SKM-1 (cell line): Measurements from ENCODE around the gene PDE9A.

Experiments used
- DNase-seq: peaks from one replicate; lab custom pipeline; 2025; ENCODE audit not compliant: unreplicated experiment; lab: John Stamatoyannopoulos, UW

The PDE9A gene

DNA sequence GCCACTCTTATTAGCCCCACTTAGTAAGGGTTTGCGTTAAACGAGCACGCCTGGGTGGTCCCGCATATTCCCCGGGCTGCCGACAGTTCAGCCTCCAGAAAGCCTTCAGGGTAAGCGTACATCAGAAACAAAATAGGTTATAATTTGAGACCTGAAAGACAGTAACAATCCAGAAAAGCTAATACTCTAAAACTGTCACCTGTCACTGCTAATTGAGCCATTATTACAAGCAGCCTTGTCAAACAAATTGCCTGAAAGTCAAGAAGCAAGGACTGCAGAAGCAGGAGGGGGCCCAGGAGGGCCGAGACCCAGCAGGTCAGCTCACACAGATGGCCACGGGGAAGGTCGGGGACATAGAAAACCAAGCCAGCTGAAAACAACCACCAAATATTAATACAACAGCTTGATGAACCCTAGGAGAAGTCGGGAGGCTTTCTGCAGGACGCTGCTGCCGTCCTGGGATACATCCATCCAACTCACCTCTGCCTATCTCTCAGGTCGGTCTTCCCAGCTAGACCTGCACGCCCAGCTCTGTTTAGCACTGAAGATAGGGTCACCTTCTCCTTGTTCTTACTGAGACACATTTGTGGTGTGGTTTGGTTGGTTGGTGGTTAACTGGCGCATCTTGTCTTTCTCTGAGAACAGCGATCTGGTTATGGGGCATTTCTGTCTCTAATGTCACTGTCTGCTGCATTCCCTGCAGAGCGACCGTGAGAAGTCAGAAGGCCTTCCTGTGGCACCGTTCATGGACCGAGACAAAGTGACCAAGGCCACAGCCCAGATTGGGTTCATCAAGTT lies 115.1 kb downstream of the PDE9A start:
- no peak for DNase-seq

DNA sequence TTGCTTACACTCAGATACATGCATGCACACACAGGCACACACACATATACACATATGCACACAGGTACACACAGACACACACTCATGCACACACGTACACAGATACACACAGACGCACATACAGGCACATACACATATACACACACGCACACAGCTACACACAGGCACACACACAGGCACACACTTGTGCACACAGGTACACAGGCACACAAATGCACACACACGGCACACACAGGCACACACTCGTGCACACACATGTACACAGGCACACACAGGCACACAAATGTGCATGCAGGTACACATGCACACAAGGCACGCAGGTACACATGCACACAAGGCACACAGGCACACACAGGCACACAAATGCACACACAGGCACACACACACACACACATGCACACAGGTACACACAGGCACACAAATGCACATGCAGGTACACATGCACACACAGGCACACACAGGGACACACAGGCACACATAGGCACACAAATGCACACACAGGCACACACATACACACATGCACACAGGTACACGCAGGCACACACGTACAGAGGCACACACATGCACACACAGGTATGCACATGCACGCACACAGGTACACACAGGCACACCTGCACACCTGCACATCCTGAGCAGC lies 115.9 kb downstream of the PDE9A start:
- DNase-seq: no peak

DNA sequence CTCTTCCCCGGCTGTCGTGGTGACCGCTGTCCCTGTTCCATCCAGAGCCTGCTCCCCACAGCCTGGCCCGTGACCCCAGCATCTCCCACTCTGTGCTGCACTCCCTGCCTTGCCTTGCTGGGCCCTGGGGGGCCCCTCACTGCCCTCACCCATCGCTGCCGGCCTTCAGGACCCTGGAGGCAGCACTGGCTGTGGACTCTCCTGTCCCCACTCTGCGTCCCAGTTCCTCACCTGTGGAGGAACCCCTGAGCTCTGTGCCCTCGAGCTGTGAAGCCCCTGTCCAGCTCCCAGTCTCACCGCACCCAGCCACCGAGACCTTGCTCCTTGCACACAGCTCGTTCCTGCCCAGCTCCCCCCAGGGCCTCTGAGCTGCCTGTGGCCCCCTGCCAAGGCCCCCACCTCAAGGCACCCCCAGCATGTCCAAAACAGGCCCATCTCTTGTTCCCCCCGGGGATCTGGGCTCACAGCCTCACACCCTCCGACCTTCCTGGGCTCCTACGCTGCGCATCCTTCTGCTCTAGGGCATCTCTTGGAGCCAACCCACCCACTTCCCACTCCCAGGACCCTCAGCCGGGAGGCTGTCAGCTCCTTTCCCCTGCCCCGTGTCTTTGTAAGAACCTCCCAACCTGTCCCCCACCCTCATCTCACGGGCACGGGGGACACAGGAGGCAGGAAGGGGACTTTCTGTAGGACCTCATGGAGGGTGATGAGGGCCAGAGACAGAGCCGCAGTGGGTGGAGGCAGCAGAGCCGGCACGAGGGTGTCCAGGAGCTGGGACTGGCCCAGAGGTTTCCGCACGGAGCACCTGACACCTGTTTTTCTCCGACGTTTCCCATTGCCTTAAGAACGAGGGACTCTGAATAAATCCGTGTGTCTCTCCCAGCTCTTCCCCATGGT lies 116.6 kb downstream of the PDE9A start:
- DNase-seq: no peak

DNA sequence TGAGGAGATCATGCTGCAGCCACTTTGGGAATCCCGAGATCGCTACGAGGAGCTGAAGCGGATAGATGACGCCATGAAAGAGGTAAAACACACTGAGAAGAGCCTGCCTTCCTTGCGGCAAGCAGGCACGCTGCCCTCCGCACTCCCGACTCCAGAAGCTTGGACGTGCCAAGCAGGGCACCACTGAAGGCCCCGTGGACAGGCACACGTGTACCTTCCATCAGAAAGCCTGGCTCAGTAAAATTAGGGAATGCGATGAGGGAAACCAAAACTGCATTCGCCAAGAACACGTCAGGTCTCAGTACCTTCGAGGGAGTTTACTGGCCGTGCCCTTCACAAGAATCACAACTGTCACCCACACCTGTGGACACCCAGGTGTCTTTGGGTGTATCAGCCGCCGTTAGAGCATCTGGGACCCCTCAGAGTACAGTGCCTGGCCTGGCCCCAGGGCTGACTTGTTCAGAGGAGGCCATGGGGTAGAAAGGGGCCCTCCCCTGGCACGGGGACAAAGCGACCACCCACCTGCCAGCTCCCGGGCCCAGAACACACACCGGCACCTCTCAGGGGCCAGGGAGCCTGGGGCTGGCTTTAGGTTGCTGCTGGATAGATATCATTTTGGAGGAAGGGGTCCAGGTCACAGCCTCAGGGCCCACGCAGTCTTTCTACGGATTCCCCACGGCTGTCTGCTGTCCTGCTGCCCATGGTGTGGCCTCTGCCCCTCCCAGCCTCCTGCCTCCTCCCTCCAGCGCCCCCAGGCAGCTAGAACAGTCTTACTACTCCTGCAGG lies 117.5 kb downstream of the PDE9A start:
- no peak for DNase-seq

DNA sequence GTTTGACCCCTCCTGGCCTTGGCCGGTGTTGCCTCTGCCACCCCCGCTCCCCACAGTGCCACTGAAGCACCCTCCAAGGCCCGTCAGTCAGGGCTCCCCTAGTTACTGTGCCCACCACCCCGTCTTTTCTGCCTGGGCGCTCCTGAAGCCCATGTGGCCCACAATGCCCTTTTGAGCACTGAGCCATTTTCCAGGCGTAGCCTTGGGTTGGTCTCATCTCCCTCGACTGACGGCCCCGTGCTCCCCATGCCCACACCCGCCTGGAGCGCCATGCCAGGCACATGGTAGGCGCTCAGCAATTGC lies 118.0 kb downstream of the PDE9A start:
- DNase-seq: no peak

DNA sequence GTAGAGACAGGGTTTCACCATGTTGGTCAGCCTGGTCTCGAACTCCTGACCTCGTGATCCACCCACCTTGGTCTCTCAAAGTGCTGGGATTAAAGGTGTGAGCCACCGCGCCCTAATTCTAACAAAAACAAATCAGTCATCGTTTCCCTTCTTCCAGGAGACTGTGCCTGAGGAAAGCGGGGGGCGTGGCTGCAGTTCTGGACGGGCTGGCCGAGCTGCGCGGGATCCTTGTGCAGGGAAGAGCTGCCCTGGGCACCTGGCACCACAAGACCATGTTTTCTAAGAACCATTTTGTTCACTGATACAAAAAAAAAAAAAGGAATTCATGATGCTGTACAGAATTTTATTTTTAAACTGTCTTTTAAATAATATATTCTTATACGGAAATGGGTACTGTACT lies 121.7 kb downstream of the PDE9A start:
- DNase-seq: no peak

DNA sequence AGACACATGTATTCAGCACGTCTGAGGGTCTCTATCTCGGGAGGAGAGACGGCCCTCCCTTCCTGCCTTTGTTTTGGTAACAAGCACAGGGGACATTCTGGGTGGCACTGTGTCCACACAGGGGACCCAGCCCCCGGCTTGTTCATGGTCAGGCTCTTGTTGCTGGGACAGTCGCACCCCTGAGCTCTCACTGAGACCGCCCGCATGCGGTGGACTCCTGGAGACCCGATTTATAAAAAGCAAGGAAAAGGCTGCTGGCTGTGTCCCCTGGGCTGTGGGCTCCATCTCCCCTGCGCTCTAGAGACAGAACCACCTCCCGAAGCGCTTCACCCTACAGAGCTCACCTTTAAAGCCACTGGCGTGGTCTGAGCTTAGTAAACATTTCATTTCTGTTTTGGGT lies 122.5 kb downstream of the PDE9A start:
- no peak for DNase-seq

DNA sequence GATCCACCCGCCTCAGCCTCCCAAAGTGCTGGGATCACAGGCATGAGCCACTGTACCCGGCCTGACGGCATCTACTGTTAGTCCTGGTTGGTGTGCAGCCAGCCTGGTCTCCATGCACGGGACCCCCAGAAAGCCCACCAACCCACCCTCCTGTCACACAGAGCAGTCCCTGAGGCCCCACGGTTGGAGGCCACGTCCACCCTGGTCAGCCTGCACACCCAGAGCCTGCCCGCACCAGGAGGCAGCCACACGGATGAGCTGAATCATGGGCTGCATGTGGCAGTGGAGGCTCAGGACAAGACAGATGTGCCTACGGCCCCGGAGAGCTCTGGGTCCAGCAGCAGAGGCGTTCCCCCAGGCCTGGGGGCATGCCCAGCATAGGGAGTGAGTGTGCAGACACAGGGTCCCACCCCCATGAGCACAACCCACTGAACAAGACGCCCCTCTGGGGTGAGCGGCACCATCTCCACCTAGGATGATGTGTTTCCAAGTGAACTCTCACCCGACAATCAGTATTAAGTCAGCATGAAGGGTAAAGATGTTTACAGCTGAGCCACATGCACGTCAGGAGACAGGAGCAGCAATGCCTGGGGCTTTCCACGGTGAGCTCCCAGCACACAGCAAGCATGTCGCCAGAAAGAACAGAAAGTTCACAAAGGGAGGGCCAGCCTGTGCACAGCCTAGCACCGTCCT lies 123.8 kb downstream of the PDE9A start:
- DNase-seq: no peak

DNA sequence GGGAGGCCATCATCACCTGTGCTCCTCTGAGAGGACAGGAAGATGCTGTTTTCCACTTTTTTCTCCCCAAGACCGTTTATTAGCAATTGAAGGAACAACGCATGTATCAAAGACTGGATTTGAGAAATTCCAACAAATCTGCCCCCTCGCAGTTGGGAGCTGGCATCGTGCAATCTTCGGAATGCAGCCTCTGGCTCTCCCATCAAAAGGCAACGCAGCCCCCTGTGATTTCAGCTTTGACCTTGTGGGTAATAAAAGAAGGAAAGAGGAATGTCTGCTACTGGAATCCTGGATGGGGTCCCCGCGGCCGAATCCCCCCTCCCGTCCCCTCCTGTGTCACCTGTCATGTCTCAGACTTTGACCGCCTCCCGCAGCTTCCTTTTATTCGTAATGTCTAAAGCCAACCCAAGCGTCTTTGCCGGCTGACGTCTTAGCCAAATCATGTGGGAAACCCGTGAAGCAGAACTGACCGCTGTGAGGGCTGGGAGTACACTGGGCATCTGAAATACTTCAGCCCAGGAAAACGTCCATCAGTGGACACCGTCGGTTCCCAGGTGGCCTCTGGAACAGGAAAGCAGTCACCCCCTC lies 124.4 kb downstream of the PDE9A start:
- DNase-seq: no peak

DNA sequence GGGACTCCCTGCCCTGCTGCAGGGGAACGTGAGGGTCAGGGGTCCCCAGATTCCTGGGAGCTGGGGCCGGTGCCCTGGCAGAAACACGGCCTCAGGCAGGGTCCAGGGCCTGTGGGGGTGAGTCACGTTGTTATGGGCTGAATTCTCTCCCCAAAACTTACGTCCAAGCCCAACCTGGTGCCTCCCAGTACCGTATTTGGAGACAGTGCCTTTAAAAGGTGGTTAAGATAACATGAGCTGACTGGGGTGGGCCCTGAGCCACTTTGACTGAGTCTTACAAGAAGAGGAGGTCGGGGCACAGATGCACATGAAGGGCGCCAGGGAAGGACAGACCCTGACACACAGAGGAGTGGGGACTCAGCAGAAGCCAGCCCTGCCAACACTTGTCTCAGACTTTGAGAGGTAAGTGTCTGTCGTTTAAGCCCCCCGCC lies 126.0 kb downstream of the PDE9A start:
- DNase-seq: no peak

DNA sequence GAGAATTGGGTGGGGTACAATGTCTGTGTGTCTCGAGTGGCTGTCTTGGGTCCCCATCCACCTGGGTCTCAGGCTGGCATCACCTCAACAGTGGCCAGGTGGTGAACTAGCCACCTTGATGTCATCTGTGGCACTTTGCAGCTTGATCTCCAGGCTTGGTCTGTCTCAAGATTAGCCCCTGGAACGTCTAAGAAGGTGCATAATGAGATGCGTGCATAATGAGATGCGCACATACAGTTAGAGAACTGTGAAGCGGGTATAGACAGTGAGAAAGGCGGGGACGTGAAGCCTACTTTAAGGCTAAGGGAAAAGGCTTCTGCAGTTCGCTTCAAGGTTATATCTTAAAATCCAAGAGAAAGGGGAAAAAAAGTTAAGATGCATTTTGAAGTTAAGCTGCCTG lies 127.2 kb downstream of the PDE9A start:
- DNase-seq: no peak

DNA sequence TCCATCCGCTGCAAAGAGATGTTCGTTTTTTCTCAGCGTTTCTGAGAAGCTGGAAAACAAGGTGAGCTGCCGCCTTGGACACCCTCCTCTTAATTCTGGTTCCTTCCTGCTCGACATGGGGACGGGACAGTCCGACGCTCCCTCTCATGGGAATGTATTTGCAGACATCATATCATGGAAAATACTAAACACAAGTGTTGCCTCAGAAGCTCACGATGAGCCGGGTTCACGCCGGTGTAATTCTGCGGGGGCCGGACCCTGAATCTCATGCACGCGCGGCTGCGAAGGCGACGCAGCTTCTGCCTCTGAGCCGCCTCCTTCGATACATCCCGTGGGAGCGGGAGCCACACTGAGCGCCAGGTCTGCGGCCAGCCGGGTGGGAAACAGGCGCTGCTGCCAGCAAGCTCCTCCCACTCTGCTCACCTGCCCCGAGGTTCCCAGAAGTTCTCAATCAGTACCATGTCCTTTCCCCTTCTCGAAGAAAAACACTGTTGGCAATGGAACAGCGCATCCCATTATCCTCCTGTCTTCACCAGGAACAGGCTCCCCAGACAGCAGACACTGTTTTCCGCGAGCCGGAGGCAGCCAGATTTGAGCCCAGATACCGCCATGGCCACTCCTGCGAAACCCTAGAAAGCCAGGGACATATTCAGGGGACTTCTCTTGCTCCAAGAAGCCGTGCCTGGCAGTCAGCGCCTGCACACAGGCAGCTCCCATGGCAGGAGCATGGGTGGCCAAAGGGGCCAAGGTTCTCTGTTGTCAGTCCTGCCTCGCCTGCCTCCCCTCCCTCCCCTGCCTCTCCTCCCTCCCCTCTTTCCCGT lies 127.9 kb downstream of the PDE9A start:
- no peak for DNase-seq

DNA sequence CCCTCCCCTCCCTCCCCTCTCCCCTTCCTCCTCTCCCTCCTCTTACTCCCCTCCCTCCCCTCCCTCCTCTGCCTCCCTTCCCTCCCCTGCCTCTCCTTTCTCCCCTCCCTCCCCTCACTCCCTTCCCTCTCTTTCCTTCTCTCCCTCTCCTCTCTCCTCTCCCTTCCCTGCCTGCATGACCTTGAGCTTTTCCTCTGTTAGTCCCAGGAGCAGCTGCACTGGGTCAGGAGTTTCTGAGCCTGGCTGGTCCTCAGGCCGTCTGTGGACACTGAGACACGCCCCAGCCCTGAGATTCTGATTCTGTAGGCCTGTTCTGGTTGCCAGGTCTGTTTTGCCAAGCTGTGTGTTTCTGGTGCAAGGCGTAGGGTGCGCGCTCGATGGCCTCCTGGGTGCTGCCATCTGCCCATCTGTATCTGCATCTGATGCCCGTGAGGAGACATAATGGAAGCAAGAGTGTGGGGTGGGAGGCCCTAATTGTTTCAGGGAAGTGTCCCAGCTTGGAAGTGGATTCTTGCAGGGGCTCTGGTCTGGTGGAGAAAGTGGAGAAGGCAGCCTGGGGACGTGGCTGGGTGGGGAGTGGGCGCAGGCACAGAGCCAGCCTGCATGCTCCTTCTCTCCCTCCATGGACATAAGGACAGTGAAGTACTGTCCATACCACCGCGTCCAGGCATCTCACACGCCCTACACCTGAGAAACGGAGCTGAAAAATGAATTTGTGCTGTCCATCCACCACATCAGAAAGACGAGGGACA lies 128.7 kb downstream of the PDE9A start:
- no peak for DNase-seq

DNA sequence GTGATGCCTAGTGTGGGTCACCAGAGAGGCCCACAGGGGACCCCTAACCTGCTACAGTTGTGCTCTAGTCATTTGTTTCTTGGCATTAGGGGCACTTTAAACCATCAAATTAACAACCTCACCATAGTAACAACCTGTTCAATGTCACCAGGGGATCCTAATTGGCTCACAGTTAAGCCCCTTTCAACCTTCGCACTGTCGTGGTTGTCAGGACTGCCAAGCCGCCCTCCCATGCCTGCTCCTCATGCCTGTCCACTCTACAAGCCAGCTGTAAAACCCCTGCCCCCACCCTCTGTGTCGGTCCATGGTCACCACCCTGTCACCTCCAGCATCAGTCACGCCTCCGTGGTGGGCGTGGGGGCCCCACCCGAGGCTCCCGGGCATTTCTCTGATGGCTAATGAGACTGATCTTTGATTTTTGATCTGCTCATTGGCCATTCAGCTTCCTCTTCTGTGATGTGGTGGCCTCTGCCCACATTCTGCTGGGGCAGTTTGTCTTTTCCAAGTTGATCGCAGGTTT lies 129.4 kb downstream of the PDE9A start:
- DNase-seq: no peak

DNA sequence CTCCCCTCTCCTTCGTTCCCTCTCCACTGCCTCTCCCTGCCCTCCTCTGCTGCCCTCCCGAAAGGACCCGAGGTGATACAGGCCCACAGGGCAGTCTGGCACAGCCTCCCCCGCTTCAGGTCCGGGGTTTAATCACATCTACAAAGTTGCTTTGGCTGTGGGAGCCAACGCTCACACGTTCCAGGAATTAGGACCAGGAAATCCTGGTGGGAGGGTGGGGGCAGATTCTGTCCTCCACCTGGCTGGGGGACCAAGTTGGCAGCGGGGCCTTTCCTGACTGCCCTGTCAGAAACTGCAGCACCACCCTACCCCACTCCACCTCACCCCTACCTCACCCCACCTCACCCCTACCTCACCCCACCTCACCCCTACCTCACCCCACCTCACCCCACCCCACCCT lies 130.9 kb downstream of the PDE9A start:
- no peak for DNase-seq

DNA sequence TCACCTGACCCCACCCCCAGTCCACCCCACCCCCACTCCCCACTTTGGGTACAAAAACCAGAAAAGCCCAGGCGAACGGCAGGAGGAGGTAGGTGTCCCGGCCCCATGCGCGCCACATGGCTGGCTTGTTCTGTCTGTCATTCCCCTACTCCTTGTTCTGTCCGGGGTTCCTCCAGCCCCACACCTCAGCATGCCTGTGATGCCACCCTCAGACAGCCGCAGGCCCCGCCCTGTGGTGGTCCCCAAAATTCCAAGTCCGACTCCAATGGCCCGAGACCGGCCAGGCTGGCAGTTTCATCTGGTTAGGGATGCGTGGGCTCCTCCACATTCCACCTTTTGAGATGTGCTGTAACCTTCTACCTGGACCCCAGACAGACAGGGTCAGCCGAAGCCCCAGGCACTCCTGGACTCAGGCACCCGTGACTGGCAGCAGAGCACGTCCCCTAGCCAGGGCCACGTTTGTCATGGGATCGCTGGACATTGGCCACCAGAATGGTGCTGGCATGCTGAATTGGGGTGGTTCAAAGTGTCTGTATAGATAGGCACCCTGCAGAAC lies 131.6 kb downstream of the PDE9A start:
- no peak for DNase-seq

DNA sequence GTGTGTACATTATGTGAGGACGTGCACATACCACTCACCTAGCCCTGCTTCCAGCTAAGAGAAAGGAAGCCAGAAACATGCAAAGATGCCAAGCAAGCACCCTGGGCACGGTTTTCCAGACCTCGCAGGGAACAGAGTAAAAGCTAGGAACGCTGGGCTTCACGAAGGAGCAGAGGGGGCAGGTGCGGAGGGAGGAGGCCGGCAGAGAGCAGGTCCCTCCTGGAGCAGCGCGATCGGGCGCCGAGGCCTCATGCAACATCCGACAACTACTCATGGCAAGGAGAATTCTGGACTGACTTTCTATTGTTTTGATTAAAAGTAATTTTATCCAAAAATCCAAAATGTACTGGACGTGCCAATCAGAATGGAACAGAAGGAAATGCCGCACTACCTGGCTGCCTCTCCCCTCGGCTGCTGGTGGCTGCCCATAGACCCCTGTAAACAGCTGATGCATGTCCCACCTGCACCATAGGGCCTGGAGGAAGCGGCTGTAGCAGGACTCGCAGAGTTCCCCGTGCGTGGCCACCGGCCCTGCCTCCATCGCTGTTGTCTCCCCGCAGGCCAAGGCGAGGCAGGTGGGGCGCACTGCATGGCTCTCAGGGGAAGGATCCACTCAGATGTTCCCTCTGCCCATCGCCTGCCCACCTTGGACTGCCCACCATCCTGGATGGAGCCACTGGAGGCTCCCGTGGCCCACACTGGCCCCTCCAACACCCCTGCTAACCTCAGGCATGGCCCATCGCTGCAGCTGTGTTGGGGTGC lies 132.4 kb downstream of the PDE9A start:
- DNase-seq: no peak
